OCI-LY7 (cell line): ENCODE data around the gene TIMM10B. TPM values are rescaled to one million over a fixed set of nuclear protein-coding genes. Genes with fewer than 3 reads are reported as not detected.

ENCODE experiments used
- BruUV-seq: library from RNA; stranded (reverse); fragments of 400-500 nt; replicated peaks from 2 replicates; lab custom pipeline; 2021; lab: Mats Ljungman, UMichigan
- CTCF ChIA-PET: fragments of 300-600 bp; sonication (Branson Sonifier 250); formaldehyde crosslinking; loops from one replicate; lab custom pipeline; 2022; ENCODE audit warnings: antibody characterized with exemption; ENCODE audit not compliant: unreplicated experiment; lab: Charles Lee
- POLR2A ChIA-PET: fragments of 300-600 bp; sonication (Branson Sonifier 250); formaldehyde crosslinking; loops from one replicate; lab custom pipeline; 2022; ENCODE audit warnings: antibody characterized with exemption; lab: Charles Lee
- DNase-seq: peaks from one replicate; pipeline ENCODE4 v3.0.0-alpha.2; 2015; ENCODE audit warnings: low spot score
- H2AFZ ChIP-seq: fragments of 200-600 bp; sonication (generic), shearing (Covaris generic); 2 replicates; pipeline ENCODE4 v1.6.1; 2014; ENCODE audit warnings: mild to moderate bottlenecking, antibody characterized with exemption, low read length, moderate library complexity
- H3K27ac ChIP-seq: fragments of 200-600 bp; sonication (generic); 2 replicates; pipeline ENCODE4 v1.5.1; 2014; ENCODE audit warnings: mixed run types, low read depth, mild to moderate bottlenecking, moderate library complexity, low read length, inconsistent platforms; ENCODE audit not compliant: poor library complexity, severe bottlenecking
- H3K36me3 ChIP-seq: fragments of 200-600 bp; sonication (generic); 2 replicates; pipeline ENCODE4 v1.6.1; 2014; ENCODE audit warnings: mild to moderate bottlenecking, antibody characterized with exemption, low read length, moderate library complexity, mixed read lengths; ENCODE audit not compliant: insufficient read depth
- H3K4me1 ChIP-seq: fragments of 200-600 bp; sonication (generic); 2 replicates; pipeline ENCODE4 v1.5.1; 2014; ENCODE audit warnings: mild to moderate bottlenecking, low read length; ENCODE audit not compliant: insufficient read depth, poor library complexity, severe bottlenecking
- H3K4me2 ChIP-seq: fragments of 200-600 bp; sonication (generic); 2 replicates; pipeline ENCODE4 v1.6.1; 2014; ENCODE audit warnings: mild to moderate bottlenecking, low read length
- H3K4me3 ChIP-seq: fragments of 200-600 bp; sonication (generic); 2 replicates; pipeline ENCODE4 v1.5.1; 2014; ENCODE audit warnings: mild to moderate bottlenecking, low read depth, low read length; ENCODE audit not compliant: poor library complexity, severe bottlenecking
- H3K79me2 ChIP-seq: fragments of 200-600 bp; sonication (generic); 2 replicates; pipeline ENCODE4 v1.6.1; 2016; ENCODE audit warnings: low read depth, mild to moderate bottlenecking, low read length, moderate library complexity, mixed read lengths; ENCODE audit not compliant: insufficient read depth
- H3K9me2 ChIP-seq: fragments of 200-600 bp; sonication (generic); 2 replicates; pipeline ENCODE4 v1.6.1; 2016; ENCODE audit warnings: mild to moderate bottlenecking, low read length, mixed read lengths; ENCODE audit not compliant: insufficient read depth
- H3K9me3 ChIP-seq: fragments of 200-600 bp; sonication (generic); 2 replicates; pipeline ENCODE4 v1.6.1; 2014; ENCODE audit warnings: mild to moderate bottlenecking, mixed run types, low read length, mixed read lengths
- H4K20me1 ChIP-seq: fragments of 200-600 bp; sonication (generic); 2 replicates; pipeline ENCODE4 v1.6.1; 2014; ENCODE audit warnings: mild to moderate bottlenecking, antibody characterized with exemption, low read length, moderate library complexity, mixed read lengths; ENCODE audit not compliant: insufficient read depth
- CTCF ChIP-seq: fragments of 200-600 bp; sonication (generic); conservative IDR thresholded peaks from 2 replicates; pipeline ENCODE4 v1.5.1; 2014; ENCODE audit warnings: mild to moderate bottlenecking, antibody characterized with exemption, low read length, moderate library complexity, mixed read lengths
- EZH2phosphoT487 ChIP-seq: fragments of 200-600 bp; sonication (generic); IDR thresholded peaks from 2 replicates; pipeline ENCODE4 v1.6.1; 2018; ENCODE audit warnings: low read depth, borderline replicate concordance, mild to moderate bottlenecking, mixed run types, antibody characterized with exemption, low read length, moderate library complexity, mixed read lengths
- intact Hi-C: fragments of 100-400 bp; cut with micrococcal nuclease; formaldehyde crosslinking; loops from one replicate; pipeline ENCODE4 v1.10.0; 2022; ENCODE audit not compliant: unreplicated experiment
- total RNA-seq, 2 experiments: library from RNA; depleted of rRNA in 1 of 2; stranded (reverse); fragments of >200 nt in 1 of 2; shearing (Covaris generic) in 1 of 2; gene quantifications; 2 replicates each; pipeline ENCODE4 v1.2.3, GENCODE V29; 2014 to 2022

TIMM10B gene
- total RNA-seq, 2 experiments from 2014 or later = 43.7 to 54.6 TPM

GRCh38 chr11:6476571-6476970 lies 4.7 kb upstream of the TIMM10B start:
- ChIA-PET POLR2A (interaction anchor here (0.7 to 1.4 kb wide), 4 partner anchors 9 to 118 kb away, joined by 3 to 7 read pairs (median 4); no protein-coding TSS in a partner anchor), CTCF (interaction anchor here (1.3 kb wide), 1 partner anchor 98 kb away, joined by 5 read pairs; no protein-coding TSS in a partner anchor)
- no peak overlapping the region for H3K27ac ChIP-seq

GRCh38 chr11:6480299-6480914 lies 894 bp upstream of the TIMM10B start:
- Histone ChIP-seq H3K4me3 (peak overlapping the region; percentile 96), H3K27ac (no peak overlapping the region), H3K9me2 (no peaks in the 10 kb centered on the region), H2AFZ (no peak overlapping the region; the same call in 1 of the 2 replicates), H3K79me2 (peaks cover 38% of the 10 kb centered on the region), H3K9me3 (no peaks in the 10 kb centered on the region), H3K4me2 (peak overlapping the region; percentile 81), H3K36me3 (peaks cover 67% of the 10 kb centered on the region), H3K4me1 (peaks cover 22% of the 10 kb centered on the region), H4K20me1 (peaks cover 10% of the 10 kb centered on the region; the same call in 1 of the 2 replicates)
- BruUV-seq = TSS peak; percentile 71
- ChIA-PET POLR2A (no interaction called here), CTCF (no interaction called here)
- intact Hi-C loops = loop anchor here (5.0 kb wide), 1 partner anchor 122 kb away; the partner anchor contains the start of genes ILK and RRP8
- no peak for TF ChIP-seq EZH2phosphoT487
- no peak for DNase-seq

More at GRCh38 chr11:6476571-6476970, 4.7 kb upstream of the TIMM10B start:
- TF ChIP-seq EZH2phosphoT487 = no peak
- TF ChIP-seq CTCF = no peak
- Histone ChIP-seq H3K9me3 (no peaks in the 10 kb centered on the region), H2AFZ (no peak overlapping the region), H3K4me3 (no peak overlapping the region), H3K9me2 (no peaks in the 10 kb centered on the region), H3K36me3 (peaks cover 29% of the 10 kb centered on the region), H3K4me1 (peaks cover 31% of the 10 kb centered on the region), H3K4me2 (no peak overlapping the region), H4K20me1 (peaks cover 1% of the 10 kb centered on the region; the same call in 1 of the 2 replicates), H3K79me2 (peaks cover 16% of the 10 kb centered on the region)
- DNase-seq = no peak
- BruUV-seq = no TSS peak
- intact Hi-C loops = no loop called here

- POLR2A ChIA-PET = interaction anchor here (0.6 to 2.1 kb wide), 20 partner anchors 8 to 201 kb away, joined by 3 to 13 read pairs (median 4); partner anchors contain the start of genes APBB1, MRPL17, TPP1 and TRIM3
These were observed 599 bp downstream of the TIMM10B start for GRCh38 chr11:6481924-6482275.

More at GRCh38 chr11:6481924-6482275, 599 bp downstream of the TIMM10B start:
- no peak for DNase-seq
- Histone ChIP-seq H3K4me1 (peaks cover 22% of the 10 kb centered on the region), H3K27ac (peak overlapping the region; percentile 70), H3K36me3 (peaks cover 78% of the 10 kb centered on the region), H2AFZ (peak overlapping the region; percentile 24; the same call in 1 of the 2 replicates), H3K4me2 (peak overlapping the region; percentile 94), H3K9me2 (no peaks in the 10 kb centered on the region), H3K4me3 (peak overlapping the region; percentile 96), H3K79me2 (peaks cover 38% of the 10 kb centered on the region), H4K20me1 (peaks cover 10% of the 10 kb centered on the region; the same call in 1 of the 2 replicates), H3K9me3 (no peaks in the 10 kb centered on the region)
- BruUV-seq = no TSS peak
- intact Hi-C loops = loop anchor here (1.0 to 5.0 kb wide), 2 partner anchors 92 to 120 kb away; partner anchors contain the start of genes ILK, RRP8 and SMPD1
- TF ChIP-seq CTCF (no peak), EZH2phosphoT487 (no peak)
- CTCF ChIA-PET = interaction anchor here (0.6 to 1.4 kb wide), 2 partner anchors 10 to 26 kb away, joined by 3 to 4 read pairs; no protein-coding TSS in a partner anchor
